Adipose tissue (tissue), 3 donors: ENCODE data around the gene ARHGEF7. TPM values are rescaled to one million over a fixed set of nuclear protein-coding genes. Genes with fewer than 3 reads are reported as not detected.
"Not testable (repeated sequence)": the region's sequence is repeated elsewhere in the genome, so short reads cannot be mapped to it uniquely, and the experiment has no call there.

Experiments used
- H3K27ac ChIP-seq: one replicate; pipeline ENCODE4 v1.5.1; 2013; ENCODE audit warnings: low read depth, low read length
- WGBS, 3 donors: extraction: QIAGEN DNeasy Blood & Tissue Kit; methylation state at CpG; one replicate each; pipeline ENCODE4 v1.1.7; 2013; 5-methylcytosine and 5-hydroxymethylcytosine counted together
- polyA plus RNA-seq, 3 donors: library from polyadenylated mRNA; stranded (reverse); fragments of 200-250 nt; gene quantifications; one replicate each; pipeline ENCODE4 v1.2.3, GENCODE V29; 2013
- donor health status: healthy with polysubstance abuse.
- donor health status: Bipolar disorder and iron deficiency.
- donor health status: healthy.

Gene ARHGEF7, protein sequence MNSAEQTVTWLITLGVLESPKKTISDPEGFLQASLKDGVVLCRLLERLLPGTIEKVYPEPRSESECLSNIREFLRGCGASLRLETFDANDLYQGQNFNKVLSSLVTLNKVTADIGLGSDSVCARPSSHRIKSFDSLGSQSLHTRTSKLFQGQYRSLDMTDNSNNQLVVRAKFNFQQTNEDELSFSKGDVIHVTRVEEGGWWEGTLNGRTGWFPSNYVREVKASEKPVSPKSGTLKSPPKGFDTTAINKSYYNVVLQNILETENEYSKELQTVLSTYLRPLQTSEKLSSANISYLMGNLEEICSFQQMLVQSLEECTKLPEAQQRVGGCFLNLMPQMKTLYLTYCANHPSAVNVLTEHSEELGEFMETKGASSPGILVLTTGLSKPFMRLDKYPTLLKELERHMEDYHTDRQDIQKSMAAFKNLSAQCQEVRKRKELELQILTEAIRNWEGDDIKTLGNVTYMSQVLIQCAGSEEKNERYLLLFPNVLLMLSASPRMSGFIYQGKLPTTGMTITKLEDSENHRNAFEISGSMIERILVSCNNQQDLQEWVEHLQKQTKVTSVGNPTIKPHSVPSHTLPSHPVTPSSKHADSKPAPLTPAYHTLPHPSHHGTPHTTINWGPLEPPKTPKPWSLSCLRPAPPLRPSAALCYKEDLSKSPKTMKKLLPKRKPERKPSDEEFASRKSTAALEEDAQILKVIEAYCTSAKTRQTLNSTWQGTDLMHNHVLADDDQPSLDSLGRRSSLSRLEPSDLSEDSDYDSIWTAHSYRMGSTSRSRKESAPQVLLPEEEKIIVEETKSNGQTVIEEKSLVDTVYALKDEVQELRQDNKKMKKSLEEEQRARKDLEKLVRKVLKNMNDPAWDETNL
- 10 to 100 TPM; 14.0 to 41.9 (median 27.8) TPM for polyA plus RNA-seq

DNA sequence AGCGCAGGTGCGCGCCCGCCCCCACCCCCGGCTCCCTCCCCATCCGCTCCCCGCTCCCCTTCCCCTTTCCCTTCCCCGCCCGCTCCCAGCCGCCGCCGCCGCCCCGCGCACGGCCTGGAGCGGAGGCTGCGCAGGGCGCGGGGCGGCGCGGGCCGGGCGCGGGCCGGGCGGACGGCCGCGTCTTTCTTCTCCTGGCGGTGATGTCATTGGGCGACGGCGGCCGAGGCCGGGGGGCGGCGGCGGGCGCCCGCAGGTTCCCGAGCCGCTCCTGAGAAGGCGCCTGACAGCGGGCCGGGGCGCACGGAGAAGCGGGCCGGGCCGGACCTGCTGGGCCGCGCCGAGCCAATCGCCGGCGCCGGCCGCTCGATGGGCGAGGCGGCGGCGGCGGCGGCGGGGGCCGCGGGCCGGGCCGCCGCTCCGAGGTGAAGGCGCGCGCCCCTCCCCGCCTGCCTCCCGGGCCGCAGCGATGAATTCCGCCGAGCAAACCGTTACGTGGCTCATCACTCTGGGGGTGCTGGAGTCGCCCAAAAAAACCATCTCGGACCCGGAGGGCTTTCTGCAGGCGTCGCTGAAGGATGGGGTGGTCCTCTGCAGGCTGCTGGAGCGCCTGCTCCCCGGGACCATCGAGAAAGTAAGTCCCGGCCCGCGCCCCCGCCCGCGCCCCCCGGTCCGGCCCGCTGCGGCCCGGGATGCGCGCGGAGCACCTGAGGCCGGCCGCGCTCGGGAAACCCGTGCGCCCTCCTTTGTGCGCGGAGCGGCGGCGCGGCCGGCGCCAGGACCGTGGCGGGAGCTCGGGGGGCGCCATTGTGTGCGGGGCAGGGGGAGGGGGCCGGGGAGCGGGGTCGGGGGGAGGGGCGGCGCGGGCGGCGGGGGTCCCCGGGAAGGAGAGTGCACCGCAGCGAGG is at the start of gene ARHGEF7:
ARHGEF7 (plus strand) TSS at position 250 of the 904 bp plus-strand sequence; CDS start at position 467, 217 bp downstream.
- peak within 1 kb of the TSS; percentile 13 for H3K27ac ChIP-seq
- WGBS, 3 donors = 1% methylated on average over 63 to 133 of the region's 137 CpGs

DNA sequence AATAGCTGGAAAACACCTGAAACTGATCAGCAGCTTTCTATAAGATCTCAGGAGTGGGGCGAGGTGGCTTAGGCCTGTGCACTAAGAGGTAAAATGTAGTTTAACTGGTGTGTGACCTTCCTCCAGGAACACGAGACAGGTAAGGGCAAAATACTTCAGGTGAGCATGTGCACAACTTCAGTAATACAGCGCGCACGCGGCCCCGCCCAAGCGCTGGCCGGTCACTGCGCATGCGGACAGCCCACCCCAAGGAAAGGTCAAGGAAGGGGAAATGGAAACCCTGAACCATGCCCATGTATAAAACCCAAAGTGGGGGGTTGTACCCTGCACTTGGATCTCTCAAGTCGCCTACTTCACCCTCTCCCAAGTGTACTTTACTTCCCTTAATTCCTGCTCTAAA is 49.4 kb upstream of the ARHGEF7 start:
- no peak overlapping the region for H3K27ac ChIP-seq
- WGBS, 3 donors = 90 to 95% (median 90%) methylated on average over 12 of the region's 12 CpGs

- 22 to 46% (median 39%) methylated on average over 22 of the region's 22 CpGs for WGBS, 3 donors
- no peak overlapping the region for H3K27ac ChIP-seq
Observed at GRCh38 chr13:111066544-111066943, 48.6 kb upstream of the ARHGEF7 start.

DNA sequence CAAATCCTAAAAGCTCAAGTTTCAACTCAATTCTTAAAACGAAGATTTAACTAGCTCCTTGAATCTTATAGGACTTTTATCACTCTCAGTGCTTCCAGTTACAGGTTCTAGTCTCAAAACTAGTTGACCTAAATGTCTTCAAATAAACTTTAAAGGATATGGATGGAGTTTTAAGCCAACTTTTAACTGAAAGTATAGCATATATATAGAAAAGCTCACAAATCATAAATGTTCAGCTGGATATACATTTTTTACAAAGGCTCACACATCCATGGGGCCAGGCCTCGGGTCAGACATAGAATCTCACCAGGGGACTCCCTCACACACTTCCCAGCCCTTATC is 47.1 kb upstream of the ARHGEF7 start:
- WGBS, 3 donors = 4 to 14% (median 4%) methylated on average over 2 of the region's 2 CpGs

DNA sequence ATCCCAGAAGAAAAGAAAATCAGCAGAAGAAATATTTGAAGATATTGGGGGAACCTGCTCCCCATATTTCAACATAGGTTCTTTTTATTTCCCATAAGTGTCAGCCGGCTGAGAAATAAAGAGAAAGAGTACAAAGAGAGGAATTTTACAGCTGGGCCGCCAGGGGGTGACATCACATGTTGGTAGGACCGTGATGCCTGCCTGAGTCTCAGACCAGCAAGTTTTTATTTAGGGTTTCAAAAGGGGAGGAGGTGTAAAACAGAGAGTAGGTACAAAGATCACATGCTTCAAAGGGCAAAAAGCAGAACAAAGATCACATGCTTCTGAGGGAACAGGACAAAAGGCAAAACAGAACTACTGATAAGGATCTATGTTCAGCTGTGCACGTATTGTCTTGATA is 44.0 kb upstream of the ARHGEF7 start:
- H3K27ac ChIP-seq = not testable (repeated sequence)
- 61 to 73% (median 61%) methylated on average over 4 of the region's 4 CpGs for WGBS, 3 donors

More for the DNA sequence above, 47.1 kb upstream of the ARHGEF7 start:
- H3K27ac ChIP-seq = no peak overlapping the region

GRCh38 chr13:111071526-111071925 is 43.6 kb upstream of the ARHGEF7 start:
- WGBS, 3 donors = 75 to 79% (median 77%) methylated on average over 7 of the region's 7 CpGs
- not testable (repeated sequence) for H3K27ac ChIP-seq

DNA sequence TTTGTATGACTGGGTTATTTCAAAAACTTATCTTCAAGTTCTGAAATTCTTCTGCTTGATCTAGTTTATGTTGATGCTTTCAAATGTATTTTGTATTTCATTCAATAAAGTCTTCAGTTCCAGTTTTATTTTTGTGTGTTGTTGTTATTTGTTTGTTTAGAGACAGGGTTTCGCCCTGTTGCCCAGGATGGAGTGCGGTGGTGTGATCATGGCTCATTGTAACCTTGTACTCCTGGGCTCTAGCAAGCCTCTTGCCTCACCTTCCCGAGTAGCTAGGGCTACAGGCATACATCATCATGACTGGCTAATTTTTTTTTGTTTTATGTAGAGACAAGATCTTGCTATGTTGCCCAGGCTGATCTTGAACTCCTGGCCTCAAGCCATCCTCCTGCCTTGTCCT is 40.3 kb upstream of the ARHGEF7 start:
- 94 to 96% (median 94%) methylated on average over 3 of the region's 3 CpGs for WGBS, 3 donors
- H3K27ac ChIP-seq = no peak overlapping the region

GRCh38 chr13:111076155-111077013 is 38.7 kb upstream of the ARHGEF7 start:
- H3K27ac ChIP-seq = no peak overlapping the region
- WGBS, 3 donors = 80 to 84% (median 83%) methylated on average over 11 of the region's 11 CpGs

- H3K27ac ChIP-seq = no peak overlapping the region
Observed at GRCh38 chr13:111079375-111079774, 35.7 kb upstream of the ARHGEF7 start.

GRCh38 chr13:111080642-111081041 is 34.5 kb upstream of the ARHGEF7 start:
- H3K27ac ChIP-seq = no peak overlapping the region
- 58 to 69% (median 68%) methylated on average over 5 of the region's 5 CpGs for WGBS, 3 donors

More at GRCh38 chr13:111079375-111079774, 35.7 kb upstream of the ARHGEF7 start:
- WGBS, 3 donors = 82 to 87% (median 85%) methylated on average over 12 of the region's 12 CpGs

GRCh38 chr13:111082240-111082639 is 32.9 kb upstream of the ARHGEF7 start:
- 55 to 84% (median 74%) methylated on average over 4 of the region's 4 CpGs for WGBS, 3 donors
- no peak overlapping the region for H3K27ac ChIP-seq

DNA sequence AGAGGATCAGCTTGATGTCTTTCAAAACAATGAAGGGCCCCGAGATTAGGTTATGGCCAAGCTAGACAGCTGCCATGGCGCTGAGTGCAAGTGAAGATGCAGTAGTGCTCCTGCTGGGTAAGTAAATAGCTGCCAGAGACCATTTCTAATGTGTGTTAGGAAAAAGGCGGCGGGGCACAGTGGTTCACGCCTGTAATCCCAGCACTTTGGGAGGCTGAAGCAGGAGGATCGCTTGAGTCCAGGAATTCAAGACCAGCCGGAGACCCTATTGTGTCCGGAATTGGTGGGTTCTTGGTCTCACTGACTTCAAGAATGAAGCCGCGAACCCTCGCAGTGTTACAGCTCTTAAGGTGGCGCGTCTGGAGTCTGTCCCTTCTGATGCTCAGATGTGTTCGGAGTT is 32.3 kb upstream of the ARHGEF7 start:
- not testable (repeated sequence) for H3K27ac ChIP-seq
- 95 to 96% (median 95%) methylated on average over 14 of the region's 14 CpGs for WGBS, 3 donors

DNA sequence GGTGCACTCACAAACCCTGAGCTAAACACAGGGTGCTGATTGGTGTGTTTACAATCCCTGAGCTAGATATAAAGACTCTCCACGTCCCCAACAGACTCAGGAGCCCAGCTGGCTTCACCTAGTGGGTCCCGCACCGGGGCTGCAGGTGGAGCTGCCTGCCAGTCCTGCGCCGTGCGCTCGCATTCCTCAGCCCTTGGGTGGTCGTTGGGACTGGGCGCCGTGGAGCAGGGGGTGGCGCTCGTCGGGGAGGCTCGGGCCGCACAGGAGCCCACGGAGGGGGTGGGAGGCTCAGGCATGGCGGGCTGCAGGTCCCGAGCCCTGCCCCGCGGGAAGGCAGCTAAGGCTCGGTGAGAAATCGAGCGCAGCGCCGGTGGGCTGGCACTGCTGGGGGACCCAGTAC is 31.4 kb upstream of the ARHGEF7 start:
- 85 to 89% (median 89%) methylated on average over 4 to 13 of the region's 25 CpGs for WGBS, 3 donors
- H3K27ac ChIP-seq = not testable (repeated sequence)

DNA sequence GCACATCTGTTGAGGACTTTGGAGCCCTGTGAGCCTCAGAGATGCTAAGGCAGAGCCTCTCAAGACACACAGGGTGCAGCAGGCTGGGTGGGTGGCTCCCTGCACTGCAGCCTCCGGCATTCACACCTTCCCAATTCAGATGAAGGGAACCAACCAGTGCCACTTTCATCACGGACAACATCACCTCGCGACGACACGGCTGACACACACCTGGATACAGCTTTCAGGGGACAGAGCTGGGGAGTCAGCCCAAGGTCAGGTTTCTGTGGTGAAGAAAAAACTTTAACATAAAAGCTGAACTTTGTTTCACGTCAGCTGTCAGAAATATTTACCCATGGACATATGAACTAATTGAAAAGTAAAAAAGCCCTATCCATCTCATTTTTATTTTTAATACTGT is 24.9 kb upstream of the ARHGEF7 start:
- 52 to 82% (median 82%) methylated on average over 7 of the region's 7 CpGs for WGBS, 3 donors

DNA sequence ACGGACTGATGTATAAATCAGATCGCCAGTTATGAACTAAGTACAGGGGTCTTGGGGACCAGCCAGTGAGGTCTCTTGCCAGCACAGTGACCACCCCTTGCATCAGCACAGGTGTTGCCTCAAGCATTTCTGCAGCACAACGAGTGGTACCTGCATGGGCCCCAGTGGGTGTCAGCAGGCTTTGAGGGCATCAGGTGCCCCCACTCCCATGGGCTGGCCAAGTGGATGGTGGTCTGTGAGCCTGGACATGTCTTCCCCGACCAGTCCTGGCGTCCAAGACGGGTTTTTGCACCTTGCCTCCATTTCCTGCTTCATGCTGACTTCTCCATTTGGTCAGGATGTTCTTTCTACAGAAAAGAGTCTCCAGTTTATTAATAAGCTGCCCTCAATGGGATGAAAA is 22.4 kb upstream of the ARHGEF7 start:
- no peak overlapping the region for H3K27ac ChIP-seq
- 62 to 68% (median 65%) methylated on average over 6 of the region's 6 CpGs for WGBS, 3 donors

More for the DNA sequence above, 24.9 kb upstream of the ARHGEF7 start:
- H3K27ac ChIP-seq = no peak overlapping the region

DNA sequence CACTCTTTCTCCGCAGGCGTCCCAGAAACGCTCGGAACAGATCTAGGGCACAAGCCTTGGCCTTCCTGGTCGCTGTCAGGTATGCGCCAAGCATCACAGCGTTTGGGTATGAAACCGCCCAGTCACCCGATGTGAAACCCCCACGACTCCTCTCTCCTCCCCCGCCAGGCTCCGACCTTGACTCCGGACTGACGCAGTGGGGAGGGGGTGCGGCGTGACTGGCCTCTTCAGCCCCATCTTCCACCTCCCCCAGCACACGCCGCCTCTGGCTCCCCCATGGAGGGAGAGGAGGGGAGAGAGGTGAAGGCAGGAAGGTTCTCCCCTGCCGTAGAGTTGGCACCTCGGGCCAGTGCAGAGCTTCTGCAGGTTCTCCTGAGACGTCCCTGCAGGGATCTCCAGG is 22.0 kb upstream of the ARHGEF7 start:
- 82 to 92% (median 89%) methylated on average over 21 of the region's 21 CpGs for WGBS, 3 donors
- no peak overlapping the region for H3K27ac ChIP-seq

- 69 to 82% (median 71%) methylated on average over 9 of the region's 9 CpGs for WGBS, 3 donors
- no peak overlapping the region for H3K27ac ChIP-seq
Observed at GRCh38 chr13:111093634-111094033, 21.5 kb upstream of the ARHGEF7 start.
